GM04504 (cell line): ENCODE data around the gene TMSB10.
"Not testable (repeated sequence)": the region's sequence is repeated elsewhere in the genome, so short reads cannot be mapped to it uniquely, and the experiment has no call there.

Experiments
- DNase-seq: peaks from one replicate; pipeline ENCODE4 v3.0.0-alpha.2; 2012; ENCODE audit warnings: low read depth

The TMSB10 gene

DNA sequence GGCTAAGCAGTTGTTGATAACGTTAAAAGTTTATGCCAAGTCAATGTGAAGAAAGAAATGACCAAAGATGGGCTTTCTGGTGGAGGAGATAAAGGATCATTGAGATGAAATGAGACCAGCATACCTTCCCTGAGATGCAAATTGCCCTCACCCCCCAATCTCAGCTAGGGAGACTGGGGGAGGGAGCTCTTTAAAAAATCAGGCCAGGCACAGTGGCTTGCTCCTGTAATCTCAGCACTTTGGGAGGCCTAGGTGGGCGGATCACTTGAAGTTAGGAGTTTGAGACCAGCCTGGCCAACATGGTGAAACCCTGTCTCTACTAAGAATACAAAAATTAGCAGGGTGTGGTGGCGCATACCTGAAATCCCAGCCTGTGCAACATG, 34.6 kb downstream of the TMSB10 start:
- no peak for DNase-seq

DNA sequence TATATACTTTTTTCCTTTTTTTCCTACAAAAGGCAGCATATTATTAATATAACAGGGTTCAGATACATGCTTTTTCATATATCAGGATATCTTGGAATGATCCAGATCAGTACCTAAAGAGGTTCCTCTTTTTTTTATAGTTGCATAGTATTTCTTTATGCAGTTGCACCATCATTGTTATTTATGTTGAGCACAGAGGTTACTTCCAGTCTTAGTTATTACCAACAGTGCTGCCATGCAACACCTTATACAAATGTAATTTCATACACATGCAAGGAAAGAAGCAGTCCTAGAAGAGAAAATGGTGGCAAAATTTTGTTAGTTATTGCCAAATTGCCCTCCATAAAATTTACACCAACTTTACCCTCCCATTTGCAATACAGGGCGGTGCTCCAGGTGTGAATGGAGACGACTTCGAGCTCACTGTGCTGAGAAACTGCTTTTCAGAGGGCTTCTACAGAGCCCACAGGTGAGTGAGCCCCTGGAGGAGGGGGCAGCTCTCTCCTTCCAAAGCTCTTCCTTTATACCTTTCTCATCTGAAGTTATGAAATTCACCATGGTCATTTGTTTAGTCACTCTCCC, 35.5 kb downstream of the TMSB10 start:
- no peak for DNase-seq

DNA sequence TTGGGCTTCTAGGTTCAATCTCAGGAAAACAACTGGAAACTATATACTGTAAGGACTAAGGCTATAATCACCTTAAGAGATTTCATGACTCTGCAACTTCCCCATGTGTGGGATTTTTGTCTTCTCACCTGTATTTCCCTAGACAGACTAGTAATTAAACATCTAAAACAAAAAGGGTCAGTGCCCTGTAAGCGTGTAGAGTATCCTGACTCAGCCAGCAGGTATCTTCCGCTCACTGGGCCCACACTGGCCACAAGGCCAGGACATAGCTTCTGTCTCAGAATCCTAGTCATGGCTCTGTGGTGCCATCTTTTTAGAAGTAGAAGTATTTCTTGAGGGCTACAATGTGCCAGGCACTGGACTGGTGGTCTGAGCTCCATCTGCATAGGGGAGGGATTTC, 36.7 kb downstream of the TMSB10 start:
- no peak for DNase-seq

DNA sequence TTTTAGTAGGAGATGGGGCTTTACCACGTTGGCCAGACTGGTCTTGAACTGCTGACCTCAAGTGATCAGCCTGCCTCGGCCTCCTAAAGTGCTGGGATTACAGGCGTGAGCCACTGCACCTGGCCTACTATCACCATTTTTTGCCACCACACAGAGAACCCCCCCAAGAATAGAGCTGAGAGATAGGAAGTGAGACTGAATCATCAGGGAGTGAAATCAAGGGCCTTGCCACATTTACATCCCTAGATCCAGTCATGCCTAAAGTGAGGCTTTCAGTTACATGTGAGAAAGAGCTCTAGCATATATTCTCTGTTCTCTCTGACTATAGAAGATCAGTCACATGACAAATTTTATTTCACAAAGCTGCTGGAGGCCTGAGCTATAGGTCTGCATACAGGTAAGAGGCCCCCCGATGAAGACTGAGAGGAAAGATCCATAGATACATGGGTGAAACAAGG, 37.5 kb downstream of the TMSB10 start:
- DNase-seq: no peak

DNA sequence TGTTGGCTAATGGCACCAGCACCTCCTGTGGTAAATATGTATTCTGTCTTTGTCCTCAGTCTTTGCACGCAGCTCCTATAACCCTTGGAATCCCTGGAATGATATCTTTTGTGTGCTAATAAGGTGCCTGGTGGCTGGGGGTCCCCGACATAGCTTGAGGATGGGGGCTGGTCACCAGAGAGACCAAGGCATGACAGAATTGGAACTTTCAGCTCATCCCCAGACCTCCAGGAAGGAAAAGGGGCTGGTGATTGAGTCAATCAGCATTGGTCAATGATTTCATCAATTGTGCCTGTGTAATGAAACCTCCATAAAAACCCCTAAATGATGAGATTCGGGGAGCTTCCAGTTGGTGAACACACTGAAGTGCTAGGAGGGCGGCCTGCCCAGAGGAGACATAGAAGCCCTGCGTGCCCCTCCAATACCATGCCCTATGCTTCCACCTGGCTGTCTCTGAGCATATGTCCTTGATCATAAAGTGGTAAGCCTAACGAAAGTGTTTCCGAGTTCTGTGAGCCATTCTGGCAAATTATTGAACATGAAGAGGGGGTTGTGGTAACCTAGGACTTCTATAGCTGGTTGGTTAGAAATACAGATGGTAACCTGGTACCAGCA, 38.9 kb downstream of the TMSB10 start:
- no peak for DNase-seq

- DNase-seq: not testable (repeated sequence)
Measured at GRCh38 chr2:84945838-84946203, 40.4 kb downstream of the TMSB10 start.

DNA sequence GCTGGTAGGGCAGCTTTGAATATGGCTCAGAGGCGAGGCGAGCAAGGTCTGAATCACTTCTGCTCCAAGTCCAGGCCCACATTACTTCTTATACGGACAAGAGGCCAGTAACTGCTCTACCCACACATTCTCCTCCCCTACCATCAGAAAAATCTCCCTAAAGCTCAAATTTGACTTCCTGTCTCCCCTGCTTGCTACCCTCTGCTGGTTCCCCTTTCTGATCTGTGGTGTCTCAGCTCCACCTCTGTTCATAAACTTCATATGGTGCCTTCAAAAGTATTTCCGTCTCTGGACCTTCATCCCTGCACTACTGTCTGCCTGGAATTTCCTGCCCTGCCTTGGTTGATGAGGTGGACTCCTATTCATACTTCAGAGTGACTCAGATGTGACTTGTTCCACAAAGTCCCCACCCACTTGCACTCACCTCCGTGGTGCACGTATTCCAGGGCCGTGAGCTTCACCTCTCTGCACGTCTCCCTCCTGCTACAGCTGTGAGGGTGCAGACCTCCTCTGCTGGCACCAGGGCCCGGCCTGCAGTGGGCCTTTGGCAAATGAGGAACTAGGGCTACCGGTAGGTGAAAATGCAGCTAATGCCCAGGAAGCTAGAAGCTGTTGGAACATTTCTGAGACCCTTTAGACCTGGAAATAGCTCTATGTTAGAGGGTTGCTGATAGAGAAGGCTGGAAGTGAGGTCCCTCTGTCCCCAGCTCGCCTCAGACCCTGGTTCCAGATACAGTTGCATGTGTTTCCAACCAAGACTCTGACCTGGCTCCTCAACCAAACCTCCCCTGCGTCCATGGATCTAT, 41.0 kb downstream of the TMSB10 start:
- no peak for DNase-seq

DNA sequence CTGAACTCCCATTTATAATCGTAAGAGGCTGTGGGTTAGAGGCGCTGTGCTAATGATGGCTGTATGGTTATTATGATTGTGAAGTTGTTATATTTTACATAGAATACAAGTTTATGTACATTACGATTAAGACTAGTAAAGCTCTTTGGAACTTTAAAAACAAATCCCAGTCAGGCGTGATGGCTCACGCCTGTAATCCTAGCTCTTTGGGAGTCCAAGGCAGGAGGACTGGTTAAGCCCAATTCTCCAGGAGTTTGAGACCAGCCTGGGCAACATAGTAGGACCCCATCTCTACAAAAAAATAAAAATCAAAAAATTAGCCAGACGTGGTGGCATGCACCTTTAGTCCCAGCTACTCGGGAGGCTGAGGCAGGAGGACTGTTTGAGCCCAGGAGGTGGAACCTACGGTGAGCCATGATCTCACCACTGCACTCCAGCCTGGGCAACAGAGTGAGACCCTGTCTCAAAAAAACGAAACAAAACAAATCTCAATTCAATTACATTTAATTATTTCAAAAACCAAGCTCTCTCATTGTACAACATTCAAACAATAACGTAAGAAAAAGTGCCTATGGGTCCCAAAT, 41.6 kb downstream of the TMSB10 start:
- no peak for DNase-seq

- no peak for DNase-seq
Measured at GRCh38 chr2:84953535-84953934, 48.1 kb downstream of the TMSB10 start.

DNA sequence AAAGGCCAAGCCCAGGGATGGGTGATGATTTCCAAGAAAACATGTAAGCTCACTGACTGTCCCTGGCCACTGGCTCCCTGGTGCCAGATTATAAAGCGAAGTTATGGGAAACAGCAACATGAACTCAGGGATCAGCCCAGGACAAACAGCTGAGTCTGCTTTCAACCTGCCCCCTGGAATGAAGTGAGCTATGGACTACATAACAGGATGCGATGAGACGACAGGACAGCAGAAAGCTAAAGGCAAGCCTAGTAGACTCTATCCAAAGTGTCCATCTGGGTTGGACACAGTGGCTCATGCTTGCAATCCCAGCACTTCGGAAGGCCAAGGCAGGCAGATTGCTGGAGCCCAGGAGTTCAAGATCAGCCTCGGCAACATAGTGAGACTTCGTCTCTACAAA, 48.9 kb downstream of the TMSB10 start:
- DNase-seq: no peak
